GM21360 (cell line): ENCODE results near the gene ZNF80.

Experiments
- ATAC-seq: cut with Tn5 transposase; IDR thresholded peaks from one replicate; pipeline ENCODE4 v1.9.1; 2021; ENCODE audit warnings: mild to moderate bottlenecking, moderate library complexity; ENCODE audit not compliant: unreplicated experiment

ZNF80 gene

GRCh38 chr3:114221165-114221880 is 16.1 kb downstream of the ZNF80 start:
- ATAC-seq = no peak

- no peak for ATAC-seq
Observed at GRCh38 chr3:114219741-114220140, 17.6 kb downstream of the ZNF80 start.

- ATAC-seq = no peak
Observed at GRCh38 chr3:114218578-114219185, 18.7 kb downstream of the ZNF80 start.

GRCh38 chr3:114218006-114218405 is 19.4 kb downstream of the ZNF80 start:
- no peak for ATAC-seq

GRCh38 chr3:114217266-114217665 is 20.1 kb downstream of the ZNF80 start:
- no peak for ATAC-seq

- no peak for ATAC-seq
Observed at GRCh38 chr3:114216186-114216970, 21.0 kb downstream of the ZNF80 start.

GRCh38 chr3:114214542-114215341 is 22.6 kb downstream of the ZNF80 start:
- peak; percentile 5 for ATAC-seq

GRCh38 chr3:114213627-114214541 is 23.5 kb downstream of the ZNF80 start:
- ATAC-seq = peak; percentile 82

GRCh38 chr3:114213292-114213626 is 24.1 kb downstream of the ZNF80 start:
- ATAC-seq = peak; percentile 11

GRCh38 chr3:114212646-114213045 is 24.7 kb downstream of the ZNF80 start:
- ATAC-seq = no peak

GRCh38 chr3:114207768-114208167 is 29.6 kb downstream of the ZNF80 start:
- peak; percentile 79 for ATAC-seq

- ATAC-seq = no peak
Observed at GRCh38 chr3:114206342-114206741, 31.0 kb downstream of the ZNF80 start.

- no peak for ATAC-seq
Observed at GRCh38 chr3:114205541-114205940, 31.8 kb downstream of the ZNF80 start.

GRCh38 chr3:114194750-114195149 is 42.6 kb downstream of the ZNF80 start:
- ATAC-seq = no peak

GRCh38 chr3:114192136-114192535 is 45.2 kb downstream of the ZNF80 start:
- ATAC-seq = no peak

GRCh38 chr3:114186501-114186900 is 50.9 kb downstream of the ZNF80 start:
- no peak for ATAC-seq
